ENCODE data around the gene FAM20B. TPM values are rescaled to one million over a fixed set of nuclear protein-coding genes. Genes with fewer than 3 reads are reported as not detected.
"Not testable (repeated sequence)": the region's sequence is repeated elsewhere in the genome, so short reads cannot be mapped to it uniquely, and the experiment has no call there.

The FAM20B gene
- total RNA-seq, 1 donor from 2014 or later: 27.4 TPM

- DNase-seq: no peak
These were observed 1.6 kb upstream of the FAM20B start for GRCh38 chr1:179023946-179024650.

GRCh38 chr1:179025975-179026812 is 500 bp downstream of the FAM20B start:
- peak; percentile 54 for DNase-seq

GRCh38 chr1:179026813-179027669 is 1.3 kb downstream of the FAM20B start:
- no peak for DNase-seq

GRCh38 chr1:179029321-179029759 is 3.6 kb downstream of the FAM20B start:
- no peak for DNase-seq

GRCh38 chr1:179030130-179030529 is 4.4 kb downstream of the FAM20B start:
- DNase-seq: no peak

- DNase-seq: no peak
These were observed 5.0 kb downstream of the FAM20B start for GRCh38 chr1:179030683-179031082.

GRCh38 chr1:179031284-179031683 is 5.6 kb downstream of the FAM20B start:
- no peak for DNase-seq

GRCh38 chr1:179031855-179032513 is 6.3 kb downstream of the FAM20B start:
- DNase-seq: no peak

- DNase-seq: peak; percentile 39
These were observed 9.0 kb downstream of the FAM20B start for GRCh38 chr1:179034720-179035119.

GRCh38 chr1:179036844-179037465 is 11.3 kb downstream of the FAM20B start:
- peak; percentile 41 for DNase-seq

GRCh38 chr1:179038528-179039281 is 13.0 kb downstream of the FAM20B start:
- no peak for DNase-seq

GRCh38 chr1:179039502-179040174 is 13.9 kb downstream of the FAM20B start:
- DNase-seq: not testable (repeated sequence)

GRCh38 chr1:179040175-179040551 is 14.5 kb downstream of the FAM20B start:
- DNase-seq: not testable (repeated sequence)

GRCh38 chr1:179042087-179042486 is 16.4 kb downstream of the FAM20B start:
- DNase-seq: no peak

- no peak for DNase-seq
These were observed 17.0 kb downstream of the FAM20B start for GRCh38 chr1:179042700-179043099.

GRCh38 chr1:179043266-179043665 is 17.6 kb downstream of the FAM20B start:
- no peak for DNase-seq

GRCh38 chr1:179043907-179044306 is 18.2 kb downstream of the FAM20B start:
- DNase-seq: no peak

- no peak for DNase-seq
These were observed 21.3 kb downstream of the FAM20B start for GRCh38 chr1:179046808-179047635.

GRCh38 chr1:179047636-179047997 is 21.9 kb downstream of the FAM20B start:
- DNase-seq: no peak

Data from dermis blood vessel endothelial cell (primary cell).